ENCODE data around the gene TOP2A. TPM values are rescaled to one million over a fixed set of nuclear protein-coding genes. Genes with fewer than 3 reads are reported as not detected.
A peak's percentile ranks its signal among the peaks of the same experiment; 100 is the strongest.

TOP2A gene
- total RNA-seq, 8 experiments from 2014 or later = 0.36 to 222 (median 9.0) TPM

GRCh38 chr17:40448213-40448638 lies 30.5 kb upstream of the TOP2A start:
- Histone ChIP-seq H3K4me1 (replicated peaks in 1 of 2) (peaks cover 27% of the 10 kb centered on the region in 2 donors), H3K27ac (no peak overlapping the region), H3K4me3 (no peak overlapping the region)
- no peak for ATAC-seq (replicated peaks in 6 of 8)
- WGBS, 10 experiments = 33 to 100% (median 62%) methylated on average over 3 to 6 of the region's 8 CpGs; no CpG with 5 or more reads in 4 of the 10 experiments
- in situ Hi-C loops (cut with MboI; ENCODE audit: low pct_unique_long_range_greater_than_20kb in 2 of 9, low sequenced_read_pairs in 9 of 9, unreplicated experiment in 9 of 9) = loop anchor here in 2 of 9 experiments (10.0 to 25.0 kb wide), 2 partner anchors 87 to 89 kb away; no protein-coding TSS in a partner anchor

GRCh38 chr17:40447806-40448205 lies 30.1 kb upstream of the TOP2A start:
- ATAC-seq (replicated peaks in 6 of 8) = no peak
- 43 to 100% (median 87%) methylated on average over 1 to 3 of the region's 4 CpGs; no CpG with 5 or more reads in 4 of the 10 experiments for WGBS, 10 experiments
- in situ Hi-C loops (cut with MboI; ENCODE audit: low pct_unique_long_range_greater_than_20kb in 2 of 9, low sequenced_read_pairs in 9 of 9, unreplicated experiment in 9 of 9) = loop anchor here in 2 of 9 experiments (10.0 to 25.0 kb wide), 2 partner anchors 87 to 89 kb away; no protein-coding TSS in a partner anchor
- peaks cover 26% of the 10 kb centered on the region in 2 donors for H3K4me1 ChIP-seq (replicated peaks in 1 of 2)
- no peak overlapping the region for H3K4me3 ChIP-seq
- no peak overlapping the region for H3K27ac ChIP-seq

GRCh38 chr17:40447148-40447644 lies 29.5 kb upstream of the TOP2A start:
- 50 to 100% (median 93%) methylated on average over 1 to 5 of the region's 8 CpGs; no CpG with 5 or more reads in 3 of the 10 experiments for WGBS, 10 experiments
- Histone ChIP-seq H3K27ac (no peak overlapping the region), H3K4me1 (replicated peaks in 1 of 2) (peaks cover 23 to 24% of the 10 kb centered on the region in 2 donors), H3K4me3 (no peak overlapping the region)
- no peak for ATAC-seq (replicated peaks in 6 of 8)
- in situ Hi-C loops (cut with MboI; ENCODE audit: low pct_unique_long_range_greater_than_20kb in 2 of 9, low sequenced_read_pairs in 9 of 9, unreplicated experiment in 9 of 9) = loop anchor here in 2 of 9 experiments (10.0 to 25.0 kb wide), 2 partner anchors 88 to 90 kb away; no protein-coding TSS in a partner anchor

- WGBS, 10 experiments = 81 to 100% (median 88%) methylated on average over 1 to 6 of the region's 11 CpGs; no CpG with 5 or more reads in 3 of the 10 experiments
- no peak overlapping the region for H3K27ac ChIP-seq
- H3K4me1 ChIP-seq (replicated peaks in 1 of 2) = peaks cover 20 to 21% of the 10 kb centered on the region in 2 donors
- ATAC-seq (replicated peaks in 6 of 8) = no peak
- in situ Hi-C loops (cut with MboI; ENCODE audit: low pct_unique_long_range_greater_than_20kb in 2 of 9, low sequenced_read_pairs in 9 of 9, unreplicated experiment in 9 of 9) = loop anchor here in 2 of 9 experiments (10.0 to 25.0 kb wide), 2 partner anchors 89 to 91 kb away; no protein-coding TSS in a partner anchor
- no peak overlapping the region for H3K4me3 ChIP-seq
Observed at GRCh38 chr17:40445751-40446468, 28.2 kb upstream of the TOP2A start.

- WGBS, 10 experiments = 0 to 40% (median 5%) methylated on average over 1 to 2 of the region's 15 CpGs; no CpG with 5 or more reads in 4 of the 10 experiments
- ATAC-seq (replicated peaks in 6 of 8) = peak in 4 of 8 experiments; percentile 1 to 34 (median 3)
- H3K27ac ChIP-seq = no peak overlapping the region
- in situ Hi-C loops (cut with MboI; ENCODE audit: low pct_unique_long_range_greater_than_20kb in 2 of 9, low sequenced_read_pairs in 9 of 9, unreplicated experiment in 9 of 9) = loop anchor here in 2 of 9 experiments (10.0 to 25.0 kb wide), 2 partner anchors 91 to 93 kb away; no protein-coding TSS in a partner anchor
- peaks cover 20 to 21% of the 10 kb centered on the region in 2 donors for H3K4me1 ChIP-seq (replicated peaks in 1 of 2)
- H3K4me3 ChIP-seq = peak overlapping the region; percentile 52 to 74 (median 54)
Observed at GRCh38 chr17:40443988-40444899, 26.5 kb upstream of the TOP2A start.

- Histone ChIP-seq H3K27ac (peak within 1 kb of the TSS; percentile 40 to 61), H3K4me3 (peak within 1 kb of the TSS; percentile 52 to 74 (median 54)), H3K4me1 (replicated peaks in 1 of 2) (peaks cover 20 to 21% of the 10 kb centered on the region in 2 donors)
- no CpG with 5 or more reads among the region's 98 CpGs for WGBS, 10 experiments
- peak; percentile 78 to 92 (median 89) for ATAC-seq (replicated peaks in 6 of 8)
- in situ Hi-C loops (cut with MboI; ENCODE audit: low pct_unique_long_range_greater_than_20kb in 2 of 9, low sequenced_read_pairs in 9 of 9, unreplicated experiment in 9 of 9) = loop anchor here in 2 of 9 experiments (10.0 to 25.0 kb wide), 2 partner anchors 91 to 94 kb away; no protein-coding TSS in a partner anchor
Observed at GRCh38 chr17:40443196-40443987, 25.7 kb upstream of the TOP2A start, which contains the start of gene IGFBP4. TSS of gene IGFBP4 (plus strand) at chr17:40443450. CDS start at chr17:40443736, 286 bp downstream.

GRCh38 chr17:40442392-40443195 lies 24.9 kb upstream of the TOP2A start:
- Histone ChIP-seq H3K4me3 (peak overlapping the region; percentile 52 to 74 (median 54)), H3K4me1 (replicated peaks in 1 of 2) (peaks cover 20 to 21% of the 10 kb centered on the region in 2 donors), H3K27ac (peak overlapping the region in 1 of 2 donors; percentile 61)
- in situ Hi-C loops (cut with MboI; ENCODE audit: low pct_unique_long_range_greater_than_20kb in 2 of 9, low sequenced_read_pairs in 9 of 9, unreplicated experiment in 9 of 9) = loop anchor here in 2 of 9 experiments (10.0 to 25.0 kb wide), 2 partner anchors 92 to 95 kb away; no protein-coding TSS in a partner anchor
- peak in 7 of 8 experiments; percentile 2 to 30 (median 14) for ATAC-seq (replicated peaks in 6 of 8)
- 0 to 100% (median 50%) methylated on average over 1 to 6 of the region's 29 CpGs; no CpG with 5 or more reads in 1 of the 10 experiments for WGBS, 10 experiments

GRCh38 chr17:40440166-40440565 lies 22.5 kb upstream of the TOP2A start:
- 57 to 100% (median 97%) methylated on average over 1 to 4 of the region's 4 CpGs; no CpG with 5 or more reads in 2 of the 10 experiments for WGBS, 10 experiments
- in situ Hi-C loops (cut with MboI; ENCODE audit: low pct_unique_long_range_greater_than_20kb in 2 of 9, low sequenced_read_pairs in 9 of 9, unreplicated experiment in 9 of 9) = loop anchor here in 2 of 9 experiments (10.0 to 25.0 kb wide), 2 partner anchors 95 to 97 kb away; no protein-coding TSS in a partner anchor
- Histone ChIP-seq H3K4me1 (replicated peaks in 1 of 2) (peaks cover 14 to 17% of the 10 kb centered on the region in 2 donors), H3K4me3 (no peak overlapping the region), H3K27ac (no peak overlapping the region)
- no peak for ATAC-seq (replicated peaks in 6 of 8)

GRCh38 chr17:40437095-40437732 lies 19.5 kb upstream of the TOP2A start:
- Histone ChIP-seq H3K27ac (no peak overlapping the region), H3K4me1 (replicated peaks in 1 of 2) (no peaks in the 10 kb centered on the region), H3K4me3 (no peak overlapping the region)
- 20 to 100% (median 92%) methylated on average over 1 to 4 of the region's 5 CpGs; no CpG with 5 or more reads in 2 of the 10 experiments for WGBS, 10 experiments
- ATAC-seq (replicated peaks in 6 of 8) = no peak
- in situ Hi-C loops (cut with MboI; ENCODE audit: low pct_unique_long_range_greater_than_20kb in 2 of 9, low sequenced_read_pairs in 9 of 9, unreplicated experiment in 9 of 9) = loop anchor here in 1 of 9 experiments (25.0 kb wide), 1 partner anchor 100 kb away; no protein-coding TSS in a partner anchor

- in situ Hi-C loops (cut with MboI; ENCODE audit: low pct_unique_long_range_greater_than_20kb in 2 of 9, low sequenced_read_pairs in 9 of 9, unreplicated experiment in 9 of 9) = loop anchor here in 1 of 9 experiments (25.0 kb wide), 1 partner anchor 101 kb away; no protein-coding TSS in a partner anchor
- no peak for ATAC-seq (replicated peaks in 6 of 8)
- Histone ChIP-seq H3K4me1 (replicated peaks in 1 of 2) (no peaks in the 10 kb centered on the region), H3K4me3 (no peak overlapping the region), H3K27ac (no peak overlapping the region)
- 20 to 100% (median 58%) methylated on average over 2 to 3 of the region's 5 CpGs; no CpG with 5 or more reads in 5 of the 10 experiments for WGBS, 10 experiments
Observed at GRCh38 chr17:40436636-40437035, 18.9 kb upstream of the TOP2A start.

Measured in motor neuron (in vitro differentiated cells).